UCSD-AML1 (cell line): Measurements from ENCODE around the gene SDC1.
"Not testable (repeated sequence)": the region's sequence is repeated elsewhere in the genome, so short reads cannot be mapped to it uniquely, and the experiment has no call there.

Experiments used
- DNase-seq: peaks from one replicate; lab custom pipeline; 2025; ENCODE audit not compliant: unreplicated experiment; lab: John Stamatoyannopoulos, UW

Gene SDC1

GRCh38 chr2:20224716-20225293 is at the start of gene SDC1:
Gene SDC1 (minus strand): TSS chr2:20225130. CDS start chr2:20224867, 263 bp downstream.
- DNase-seq, result no peak

- no peak for DNase-seq
Observed at GRCh38 chr2:20273042-20273441, 48.1 kb upstream of the SDC1 start.

- not testable (repeated sequence) for DNase-seq
Observed at GRCh38 chr2:20268317-20268716, 43.4 kb upstream of the SDC1 start.

GRCh38 chr2:20267529-20267928 is 42.6 kb upstream of the SDC1 start:
- DNase-seq, result no peak

- DNase-seq, result no peak
Observed at GRCh38 chr2:20264629-20265028, 39.7 kb upstream of the SDC1 start.

- no peak for DNase-seq
Observed at GRCh38 chr2:20257411-20257810, 32.5 kb upstream of the SDC1 start.

- DNase-seq, result no peak
Observed at GRCh38 chr2:20254731-20255130, 29.8 kb upstream of the SDC1 start.

GRCh38 chr2:20250436-20250835 is 25.5 kb upstream of the SDC1 start:
- no peak for DNase-seq

- DNase-seq, result no peak
Observed at GRCh38 chr2:20249170-20249569, 24.2 kb upstream of the SDC1 start.

GRCh38 chr2:20247084-20247483 is 22.2 kb upstream of the SDC1 start:
- no peak for DNase-seq

GRCh38 chr2:20243637-20244036 is 18.7 kb upstream of the SDC1 start:
- DNase-seq, result not testable (repeated sequence)

- no peak for DNase-seq
Observed at GRCh38 chr2:20242727-20243377, 17.9 kb upstream of the SDC1 start.

- no peak for DNase-seq
Observed at GRCh38 chr2:20241973-20242726, 17.2 kb upstream of the SDC1 start.

- DNase-seq, result not testable (repeated sequence)
Observed at GRCh38 chr2:20240291-20240690, 15.4 kb upstream of the SDC1 start.

GRCh38 chr2:20236496-20236895 is 11.6 kb upstream of the SDC1 start:
- no peak for DNase-seq

- no peak for DNase-seq
Observed at GRCh38 chr2:20235655-20236305, 10.8 kb upstream of the SDC1 start.

GRCh38 chr2:20234597-20234996 is 9.7 kb upstream of the SDC1 start:
- DNase-seq, result not testable (repeated sequence)

- no peak for DNase-seq
Observed at GRCh38 chr2:20232837-20233207, 7.9 kb upstream of the SDC1 start.

- DNase-seq, result no peak
Observed at GRCh38 chr2:20231598-20232026, 6.7 kb upstream of the SDC1 start.

GRCh38 chr2:20231159-20231558 is 6.2 kb upstream of the SDC1 start:
- no peak for DNase-seq

GRCh38 chr2:20230114-20230425 is 5.1 kb upstream of the SDC1 start:
- no peak for DNase-seq
